K562 (cell line): ENCODE measurements around the gene MICU1. TPM values are rescaled to one million over a fixed set of nuclear protein-coding genes. Genes with fewer than 3 reads are reported as not detected.

Source experiments
- ARHGAP35 ChIP-seq: fragments of 450-650 bp; IDR thresholded peaks from 2 replicates; pipeline ENCODE4 v1.6.1; 2018; ENCODE audit not compliant: partially characterized antibody
- MAZ ChIP-seq, 2 experiments: fragments of 450-650 bp in 1 of 2; sonication (generic) in 1 of 2; formaldehyde crosslinking; IDR thresholded peaks in 1 of 2; conservative IDR thresholded peaks in 1 of 2; 2 replicates each; pipeline versions ENCODE4 v1.4.0 to v1.5.0; 2020; ENCODE audit warnings: mild to moderate bottlenecking in 1 of 2, missing genetic modification reagents in 1 of 2
- MXI1 ChIP-seq: IDR thresholded peaks from 2 replicates; pipeline ENCODE4 v1.6.1; 2011; ENCODE audit warnings: low read depth, mild to moderate bottlenecking, improper control_type of control experiment, low read length
- POU5F1 ChIP-seq: fragments of 150-350 bp; IDR thresholded peaks from 2 replicates; pipeline ENCODE4 v1.6.1; 2014; ENCODE audit warnings: borderline replicate concordance, low read length, low read depth, mild to moderate bottlenecking; ENCODE audit not compliant: partially characterized antibody
- SLC30A9 ChIP-seq: fragments of 250-450 bp; sonication (Bioruptor Pico); IDR thresholded peaks from 2 replicates; pipeline ENCODE4 v1.8.0; 2022; ENCODE audit warnings: mild to moderate bottlenecking, moderate library complexity
- SMAD1 ChIP-seq: fragments of 150-350 bp; IDR thresholded peaks from 2 replicates; pipeline ENCODE4 v1.6.1; 2014; ENCODE audit warnings: low read length, low read depth; ENCODE audit not compliant: partially characterized antibody
- SMARCA4 ChIP-seq: fragments of 450-650 bp; IDR thresholded peaks from 2 replicates; pipeline ENCODE4 v1.6.1; 2016
- SPI1 ChIP-seq: IDR thresholded peaks from 2 replicates; pipeline ENCODE4 v1.6.1; 2011; ENCODE audit warnings: low read depth, low read length, control low read depth, borderline replicate concordance
- TARDBP ChIP-seq: fragments of 450-650 bp; IDR thresholded peaks from 2 replicates; pipeline ENCODE4 v1.6.1; 2016
- TOE1 ChIP-seq, 2 experiments: fragments of 450-650 bp in 1 of 2; sonication (generic) in 1 of 2; formaldehyde crosslinking in 1 of 2; IDR thresholded peaks; 2 replicates each; pipeline versions ENCODE4 v1.7.1 to v1.8.0; 2016 to 2022; ENCODE audit warnings: borderline replicate concordance in 2 of 2, mild to moderate bottlenecking in 2 of 2, antibody characterized with exemption in 1 of 2, inconsistent platforms in 1 of 2, low read depth in 1 of 2, missing genetic modification reagents in 1 of 2, moderate library complexity in 1 of 2
- ZNF384 ChIP-seq: IDR thresholded peaks from 2 replicates; pipeline ENCODE4 v1.6.1; 2012; ENCODE audit warnings: low read depth, low read length, improper control_type of control experiment
- polyA plus RNA-seq, 8 experiments: library from polyadenylated mRNA; depleted of rRNA in 4 of 8; stranded (reverse) in 5 of 8; unstranded in 3 of 8; fragments of >200 nt; fragmentation: Nextera tagmentation in 2 of 8; fragmentation: Illumina TruSeq in 1 of 8; extraction: Ambion mirVana in 2 of 8; extraction: Trizol in 1 of 8; gene quantifications; 2 replicates each; pipeline versions ENCODE4 v1.2.1 to v1.2.3, GENCODE V29; 2011 to 2014; ENCODE audit warnings: inconsistent platforms in 1 of 8, missing spikeins in 1 of 8
- total RNA-seq, 7 experiments: library from RNA; depleted of rRNA in 6 of 7; stranded (reverse); fragments of >200 nt in 6 of 7; fragmentation: Illumina TruSeq in 2 of 7; extraction: Trizol in 2 of 7; gene quantifications; 2 replicates each; pipeline versions ENCODE4 v1.2.1 to v1.2.3, GENCODE V29; 2011 to 2021; ENCODE audit warnings: low replicate concordance in 1 of 7
- TF ChIP-seq, protein P1 (sequence below): fragments of 250-450 bp; sonication (Bioruptor Pico); IDR thresholded peaks from 2 replicates; pipeline ENCODE4 v1.4.0; 2020
- TF ChIP-seq, protein P2 (sequence below): fragments of 450-650 bp; IDR thresholded peaks from 2 replicates; pipeline ENCODE4 v1.6.1; 2016
- TF ChIP-seq, protein P3 (sequence below): fragments of 450-650 bp; formaldehyde crosslinking; IDR thresholded peaks from 2 replicates; pipeline ENCODE4 v1.4.0; 2020; ENCODE audit warnings: mild to moderate bottlenecking, mixed read lengths
- TF ChIP-seq, protein P4 (sequence below): sonication (generic); formaldehyde crosslinking; IDR thresholded peaks from 2 replicates; pipeline ENCODE4 v1.8.1; 2023; ENCODE audit warnings: mild to moderate bottlenecking, missing genetic modification reagents
- TF ChIP-seq, protein P5 (sequence below): fragments of 250-450 bp; sonication (Bioruptor Pico); IDR thresholded peaks from 2 replicates; pipeline ENCODE4 v1.8.0; 2021; ENCODE audit warnings: moderate library complexity, mild to moderate bottlenecking, inconsistent platforms

Gene MICU1
- total and polyA plus RNA-seq, 9 of the 15 experiments (the other 6 are each of a cell fraction or from before 2014, with no cell fraction given), result 29.3 to 76.8 (median 48.4) TPM

DNA sequence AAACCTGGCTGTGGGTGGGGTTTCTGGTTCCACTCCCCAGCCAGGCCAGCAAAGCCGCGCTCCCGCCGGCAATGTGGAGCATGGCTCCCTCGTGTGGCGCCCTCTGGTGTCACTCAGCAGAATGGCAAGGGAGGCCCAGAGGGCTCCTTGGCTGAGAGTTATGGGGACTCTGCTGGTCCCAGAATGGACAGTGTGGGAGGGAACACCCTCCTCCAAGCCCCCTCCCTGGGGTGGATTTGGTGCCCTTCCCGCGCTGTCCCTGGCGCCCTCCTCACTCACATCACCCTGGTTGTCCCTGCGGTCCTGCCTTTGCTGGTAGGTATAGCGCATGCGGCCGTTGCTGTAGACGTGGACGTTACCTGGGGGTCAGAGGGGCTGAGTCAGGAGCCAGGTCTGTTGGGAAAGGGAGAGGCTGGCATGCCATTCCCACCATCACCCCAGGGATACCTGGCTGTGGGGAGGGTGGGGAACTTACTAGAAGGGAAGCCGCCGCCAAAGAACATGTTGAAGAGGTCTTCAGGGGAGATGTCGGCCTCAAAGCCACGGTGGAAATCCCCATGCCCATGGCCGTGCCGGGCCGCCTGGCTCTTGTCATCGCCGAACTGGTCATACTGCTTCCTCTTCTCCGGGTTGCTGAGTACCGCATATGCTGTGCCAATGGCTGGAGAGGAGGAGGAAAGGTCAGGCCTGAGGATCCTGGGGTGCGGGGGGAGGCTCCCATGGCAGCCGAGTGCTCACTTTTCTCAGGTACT, 285.2 kb downstream of the MICU1 start (continued):
- TF ChIP-seq, protein P1, sequence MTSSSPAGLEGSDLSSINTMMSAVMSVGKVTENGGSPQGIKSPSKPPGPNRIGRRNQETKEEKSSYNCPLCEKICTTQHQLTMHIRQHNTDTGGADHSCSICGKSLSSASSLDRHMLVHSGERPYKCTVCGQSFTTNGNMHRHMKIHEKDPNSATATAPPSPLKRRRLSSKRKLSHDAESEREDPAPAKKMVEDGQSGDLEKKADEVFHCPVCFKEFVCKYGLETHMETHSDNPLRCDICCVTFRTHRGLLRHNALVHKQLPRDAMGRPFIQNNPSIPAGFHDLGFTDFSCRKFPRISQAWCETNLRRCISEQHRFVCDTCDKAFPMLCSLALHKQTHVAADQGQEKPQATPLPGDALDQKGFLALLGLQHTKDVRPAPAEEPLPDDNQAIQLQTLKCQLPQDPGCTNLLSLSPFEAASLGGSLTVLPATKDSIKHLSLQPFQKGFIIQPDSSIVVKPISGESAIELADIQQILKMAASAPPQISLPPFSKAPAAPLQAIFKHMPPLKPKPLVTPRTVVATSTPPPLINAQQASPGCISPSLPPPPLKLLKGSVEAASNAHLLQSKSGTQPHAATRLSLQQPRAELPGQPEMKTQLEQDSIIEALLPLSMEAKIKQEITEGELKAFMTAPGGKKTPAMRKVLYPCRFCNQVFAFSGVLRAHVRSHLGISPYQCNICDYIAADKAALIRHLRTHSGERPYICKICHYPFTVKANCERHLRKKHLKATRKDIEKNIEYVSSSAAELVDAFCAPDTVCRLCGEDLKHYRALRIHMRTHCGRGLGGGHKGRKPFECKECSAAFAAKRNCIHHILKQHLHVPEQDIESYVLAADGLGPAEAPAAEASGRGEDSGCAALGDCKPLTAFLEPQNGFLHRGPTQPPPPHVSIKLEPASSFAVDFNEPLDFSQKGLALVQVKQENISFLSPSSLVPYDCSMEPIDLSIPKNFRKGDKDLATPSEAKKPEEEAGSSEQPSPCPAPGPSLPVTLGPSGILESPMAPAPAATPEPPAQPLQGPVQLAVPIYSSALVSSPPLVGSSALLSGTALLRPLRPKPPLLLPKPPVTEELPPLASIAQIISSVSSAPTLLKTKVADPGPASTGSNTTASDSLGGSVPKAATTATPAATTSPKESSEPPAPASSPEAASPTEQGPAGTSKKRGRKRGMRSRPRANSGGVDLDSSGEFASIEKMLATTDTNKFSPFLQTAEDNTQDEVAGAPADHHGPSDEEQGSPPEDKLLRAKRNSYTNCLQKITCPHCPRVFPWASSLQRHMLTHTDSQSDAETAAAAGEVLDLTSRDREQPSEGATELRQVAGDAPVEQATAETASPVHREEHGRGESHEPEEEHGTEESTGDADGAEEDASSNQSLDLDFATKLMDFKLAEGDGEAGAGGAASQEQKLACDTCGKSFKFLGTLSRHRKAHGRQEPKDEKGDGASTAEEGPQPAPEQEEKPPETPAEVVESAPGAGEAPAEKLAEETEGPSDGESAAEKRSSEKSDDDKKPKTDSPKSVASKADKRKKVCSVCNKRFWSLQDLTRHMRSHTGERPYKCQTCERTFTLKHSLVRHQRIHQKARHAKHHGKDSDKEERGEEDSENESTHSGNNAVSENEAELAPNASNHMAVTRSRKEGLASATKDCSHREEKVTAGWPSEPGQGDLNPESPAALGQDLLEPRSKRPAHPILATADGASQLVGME (CRISPR knock-in tag), result 0 out of 2 replicates have a peak, but pooled peaks have one; percentile 38
- TF ChIP-seq TOE1 (IDR thresholded peaks at IDR 0.05; ENCODE audit: borderline replicate concordance), result no peak
- TF ChIP-seq TOE1 (CRISPR knock-in tag; IDR thresholded peaks at IDR 0.05; ENCODE audit: borderline replicate concordance, low read depth), result no peak
- no peak for TF ChIP-seq SMAD1
- TF ChIP-seq, protein P2, sequence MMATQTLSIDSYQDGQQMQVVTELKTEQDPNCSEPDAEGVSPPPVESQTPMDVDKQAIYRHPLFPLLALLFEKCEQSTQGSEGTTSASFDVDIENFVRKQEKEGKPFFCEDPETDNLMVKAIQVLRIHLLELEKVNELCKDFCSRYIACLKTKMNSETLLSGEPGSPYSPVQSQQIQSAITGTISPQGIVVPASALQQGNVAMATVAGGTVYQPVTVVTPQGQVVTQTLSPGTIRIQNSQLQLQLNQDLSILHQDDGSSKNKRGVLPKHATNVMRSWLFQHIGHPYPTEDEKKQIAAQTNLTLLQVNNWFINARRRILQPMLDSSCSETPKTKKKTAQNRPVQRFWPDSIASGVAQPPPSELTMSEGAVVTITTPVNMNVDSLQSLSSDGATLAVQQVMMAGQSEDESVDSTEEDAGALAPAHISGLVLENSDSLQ, result peak; percentile 68
- TF ChIP-seq, protein P3, sequence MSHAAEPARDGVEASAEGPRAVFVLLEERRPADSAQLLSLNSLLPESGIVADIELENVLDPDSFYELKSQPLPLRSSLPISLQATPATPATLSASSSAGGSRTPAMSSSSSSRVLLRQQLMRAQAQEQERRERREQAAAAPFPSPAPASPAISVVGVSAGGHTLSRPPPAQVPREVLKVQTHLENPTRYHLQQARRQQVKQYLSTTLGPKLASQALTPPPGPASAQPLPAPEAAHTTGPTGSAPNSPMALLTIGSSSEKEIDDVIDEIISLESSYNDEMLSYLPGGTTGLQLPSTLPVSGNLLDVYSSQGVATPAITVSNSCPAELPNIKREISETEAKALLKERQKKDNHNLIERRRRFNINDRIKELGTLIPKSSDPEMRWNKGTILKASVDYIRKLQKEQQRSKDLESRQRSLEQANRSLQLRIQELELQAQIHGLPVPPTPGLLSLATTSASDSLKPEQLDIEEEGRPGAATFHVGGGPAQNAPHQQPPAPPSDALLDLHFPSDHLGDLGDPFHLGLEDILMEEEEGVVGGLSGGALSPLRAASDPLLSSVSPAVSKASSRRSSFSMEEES (CRISPR knock-in tag), result no peak
- TF ChIP-seq, protein P4, sequence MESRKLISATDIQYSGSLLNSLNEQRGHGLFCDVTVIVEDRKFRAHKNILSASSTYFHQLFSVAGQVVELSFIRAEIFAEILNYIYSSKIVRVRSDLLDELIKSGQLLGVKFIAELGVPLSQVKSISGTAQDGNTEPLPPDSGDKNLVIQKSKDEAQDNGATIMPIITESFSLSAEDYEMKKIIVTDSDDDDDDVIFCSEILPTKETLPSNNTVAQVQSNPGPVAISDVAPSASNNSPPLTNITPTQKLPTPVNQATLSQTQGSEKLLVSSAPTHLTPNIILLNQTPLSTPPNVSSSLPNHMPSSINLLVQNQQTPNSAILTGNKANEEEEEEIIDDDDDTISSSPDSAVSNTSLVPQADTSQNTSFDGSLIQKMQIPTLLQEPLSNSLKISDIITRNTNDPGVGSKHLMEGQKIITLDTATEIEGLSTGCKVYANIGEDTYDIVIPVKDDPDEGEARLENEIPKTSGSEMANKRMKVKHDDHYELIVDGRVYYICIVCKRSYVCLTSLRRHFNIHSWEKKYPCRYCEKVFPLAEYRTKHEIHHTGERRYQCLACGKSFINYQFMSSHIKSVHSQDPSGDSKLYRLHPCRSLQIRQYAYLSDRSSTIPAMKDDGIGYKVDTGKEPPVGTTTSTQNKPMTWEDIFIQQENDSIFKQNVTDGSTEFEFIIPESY (CRISPR knock-in tag), result peak; percentile 89
- no peak for TF ChIP-seq SPI1
- TF ChIP-seq MAZ (CRISPR knock-in tag; conservative IDR thresholded peaks at IDR 0.05 in 1 of 2, IDR thresholded peaks at IDR 0.05 in 1 of 2), result peak; percentile 36 to 79; a peak in 3 of 4 replicates
- peak; percentile 26 for TF ChIP-seq POU5F1
- TF ChIP-seq, protein P5, sequence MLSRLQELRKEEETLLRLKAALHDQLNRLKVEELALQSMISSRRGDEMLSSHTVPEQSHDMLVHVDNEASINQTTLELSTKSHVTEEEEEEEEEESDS (CRISPR knock-in tag), result no peak
- TF ChIP-seq SMARCA4, result no peak
- no peak for TF ChIP-seq TARDBP
- no peak; the same call in 1 of the 2 replicates for TF ChIP-seq ZNF384
- no peak for TF ChIP-seq SLC30A9 (CRISPR knock-in tag)
- no peak for TF ChIP-seq ARHGAP35
- no peak for TF ChIP-seq MXI1
